Lower lobe of right lung (tissue), 2 donors: ENCODE measurements around the gene NKX2-3. TPM values are rescaled to one million over a fixed set of nuclear protein-coding genes. Genes with fewer than 3 reads are reported as not detected.

ENCODE experiments used
- ATAC-seq, 2 donors: fragments of 200-7000 bp; cut with Tn5 transposase; one replicate each; pipeline ENCODE4 v1.9.1; 2020 to 2022; ENCODE audit warnings: mild to moderate bottlenecking in 2 of 2, moderate library complexity in 2 of 2
- DNase-seq: peaks from one replicate; pipeline ENCODE4 v3.0.0-alpha.2; 2020
- H3K27ac ChIP-seq: fragments of 200-600 bp; one replicate; pipeline ENCODE4 v1.8.0; 2022
- H3K27me3 ChIP-seq: fragments of 200-600 bp; one replicate; pipeline ENCODE4 v1.8.0; 2022; ENCODE audit warnings: low read depth
- H3K36me3 ChIP-seq: fragments of 200-600 bp; one replicate; pipeline ENCODE4 v1.8.0; 2022; ENCODE audit warnings: mild to moderate bottlenecking
- H3K4me1 ChIP-seq: fragments of 200-600 bp; one replicate; pipeline ENCODE4 v1.8.0; 2022
- H3K4me3 ChIP-seq: fragments of 200-600 bp; one replicate; pipeline ENCODE4 v1.8.0; 2022; ENCODE audit warnings: mild to moderate bottlenecking
- H3K9me3 ChIP-seq: fragments of 200-600 bp; one replicate; pipeline ENCODE4 v1.8.0; 2022
- intact Hi-C: fragments of 100-400 bp; cut with DNase I; formaldehyde crosslinking; loops from one replicate; pipeline ENCODE4 v1.11.0; 2022
- total RNA-seq: library from RNA; stranded (reverse); fragmentation: NEBNext Ultra II Directional; extraction: Animal tissue kit (Norgen Biotek cat#: 25700); gene quantifications from one replicate; pipeline ENCODE4 v1.2.1, GENCODE V29; 2021
- TF ChIP-seq, protein P1 (sequence below): fragments of 200-600 bp; IDR thresholded peaks from one replicate; pipeline ENCODE4 v1.8.0; 2022; ENCODE audit warnings: antibody characterized with exemption, mild to moderate bottlenecking
- donor health status: DM: no; HTN: yes; CAD: no; lungs with severe emphysema.

The NKX2-3 gene
- total RNA-seq, 1 donor from 2014 or later, result not detected

DNA sequence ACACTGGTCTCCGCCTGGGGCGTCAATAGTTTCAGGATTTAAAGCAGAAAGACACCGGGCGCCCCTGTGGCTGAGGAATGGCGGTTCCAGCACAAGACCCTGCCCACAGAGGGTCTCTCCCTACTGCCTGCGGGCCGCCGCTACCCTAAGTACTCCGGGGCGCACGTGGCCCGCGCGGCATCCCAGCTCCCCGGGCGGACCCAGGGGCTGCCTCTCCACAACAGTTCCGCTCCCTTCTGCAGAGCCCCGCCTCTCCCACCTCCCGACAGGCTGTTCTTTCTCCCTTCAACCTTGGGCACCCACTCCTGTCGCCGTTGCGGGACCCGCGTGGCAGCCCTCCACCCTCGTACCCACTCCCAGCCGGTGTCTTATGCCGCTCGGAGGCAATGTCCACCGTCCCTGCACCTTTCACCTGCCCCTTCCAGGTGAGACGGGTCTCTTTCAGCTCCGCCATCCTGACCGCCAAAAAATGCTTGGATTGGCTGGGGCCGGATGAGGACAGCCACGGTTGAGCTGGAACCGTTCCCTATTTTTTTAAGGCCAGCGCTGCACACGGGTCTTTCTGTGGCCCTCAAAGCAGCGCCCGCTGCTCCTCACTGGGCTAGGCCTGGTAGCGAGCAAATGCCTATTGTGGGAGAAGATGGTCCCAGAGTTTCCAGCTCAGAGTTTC, 1.6 kb upstream of the NKX2-3 start:
- Histone ChIP-seq H3K4me3 (no peak overlapping the region), H3K27me3 (peaks cover 99% of the 10 kb centered on the region), H3K36me3 (no peaks in the 10 kb centered on the region), H3K4me1 (peaks cover 34% of the 10 kb centered on the region), H3K9me3 (no peaks in the 10 kb centered on the region), H3K27ac (no peak overlapping the region)
- no peak for DNase-seq
- TF ChIP-seq, protein P1, sequence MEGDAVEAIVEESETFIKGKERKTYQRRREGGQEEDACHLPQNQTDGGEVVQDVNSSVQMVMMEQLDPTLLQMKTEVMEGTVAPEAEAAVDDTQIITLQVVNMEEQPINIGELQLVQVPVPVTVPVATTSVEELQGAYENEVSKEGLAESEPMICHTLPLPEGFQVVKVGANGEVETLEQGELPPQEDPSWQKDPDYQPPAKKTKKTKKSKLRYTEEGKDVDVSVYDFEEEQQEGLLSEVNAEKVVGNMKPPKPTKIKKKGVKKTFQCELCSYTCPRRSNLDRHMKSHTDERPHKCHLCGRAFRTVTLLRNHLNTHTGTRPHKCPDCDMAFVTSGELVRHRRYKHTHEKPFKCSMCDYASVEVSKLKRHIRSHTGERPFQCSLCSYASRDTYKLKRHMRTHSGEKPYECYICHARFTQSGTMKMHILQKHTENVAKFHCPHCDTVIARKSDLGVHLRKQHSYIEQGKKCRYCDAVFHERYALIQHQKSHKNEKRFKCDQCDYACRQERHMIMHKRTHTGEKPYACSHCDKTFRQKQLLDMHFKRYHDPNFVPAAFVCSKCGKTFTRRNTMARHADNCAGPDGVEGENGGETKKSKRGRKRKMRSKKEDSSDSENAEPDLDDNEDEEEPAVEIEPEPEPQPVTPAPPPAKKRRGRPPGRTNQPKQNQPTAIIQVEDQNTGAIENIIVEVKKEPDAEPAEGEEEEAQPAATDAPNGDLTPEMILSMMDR, result no peak
- no peak for ATAC-seq
- intact Hi-C loops, result no loop called here

DNA sequence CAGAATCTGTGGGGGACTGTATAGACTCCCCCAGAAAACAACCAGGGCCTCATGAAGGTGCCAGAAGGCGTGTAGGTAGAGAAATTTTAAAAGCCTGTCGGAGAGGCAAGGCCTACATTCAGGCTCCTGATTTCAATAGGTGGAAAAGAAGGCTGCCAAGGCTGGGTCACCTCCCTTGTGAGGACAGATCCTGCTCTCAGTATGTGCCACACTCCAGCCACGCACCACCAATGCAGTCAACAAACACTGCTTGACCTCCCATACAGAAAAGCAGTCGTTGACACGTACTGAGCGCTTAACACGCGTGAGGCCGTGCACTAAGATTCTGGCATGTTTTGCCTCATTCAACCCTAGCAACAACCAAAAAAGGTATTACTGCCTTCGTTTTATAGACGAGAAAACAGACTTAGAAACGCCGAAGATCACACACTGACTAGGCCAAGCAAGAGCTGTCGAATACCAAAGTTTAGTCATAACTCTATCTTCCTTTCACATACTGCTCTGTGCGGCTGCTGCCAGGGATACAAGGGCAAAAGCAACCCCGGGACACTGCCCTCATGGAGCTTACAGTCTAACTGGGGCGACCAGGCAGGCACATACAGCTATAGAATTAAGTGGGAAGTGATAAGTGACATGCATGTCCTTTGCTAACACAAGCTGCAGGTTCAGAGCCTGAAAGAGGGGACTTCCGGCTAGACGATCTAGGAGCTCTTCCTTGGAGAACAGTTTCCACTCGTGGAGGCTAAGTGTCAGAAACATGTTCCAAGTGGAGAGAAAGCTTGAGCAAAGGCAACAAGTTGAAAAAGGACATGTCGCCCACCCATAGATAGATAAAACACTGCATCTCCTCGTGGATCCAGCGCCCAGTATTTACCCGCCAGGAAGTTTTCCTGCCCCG, 797 bp upstream of the NKX2-3 start:
- TF ChIP-seq, protein P1, result no peak
- no peak overlapping the region for H3K4me3 ChIP-seq
- no peak overlapping the region for H3K27ac ChIP-seq
- no peaks in the 10 kb centered on the region for H3K36me3 ChIP-seq
- no peaks in the 10 kb centered on the region for H3K9me3 ChIP-seq
- H3K4me1 ChIP-seq, result peaks cover 40% of the 10 kb centered on the region
- ATAC-seq (no peak), DNase-seq (no peak)
- peaks cover 99% of the 10 kb centered on the region for H3K27me3 ChIP-seq
- intact Hi-C loops, result no loop called here

DNA sequence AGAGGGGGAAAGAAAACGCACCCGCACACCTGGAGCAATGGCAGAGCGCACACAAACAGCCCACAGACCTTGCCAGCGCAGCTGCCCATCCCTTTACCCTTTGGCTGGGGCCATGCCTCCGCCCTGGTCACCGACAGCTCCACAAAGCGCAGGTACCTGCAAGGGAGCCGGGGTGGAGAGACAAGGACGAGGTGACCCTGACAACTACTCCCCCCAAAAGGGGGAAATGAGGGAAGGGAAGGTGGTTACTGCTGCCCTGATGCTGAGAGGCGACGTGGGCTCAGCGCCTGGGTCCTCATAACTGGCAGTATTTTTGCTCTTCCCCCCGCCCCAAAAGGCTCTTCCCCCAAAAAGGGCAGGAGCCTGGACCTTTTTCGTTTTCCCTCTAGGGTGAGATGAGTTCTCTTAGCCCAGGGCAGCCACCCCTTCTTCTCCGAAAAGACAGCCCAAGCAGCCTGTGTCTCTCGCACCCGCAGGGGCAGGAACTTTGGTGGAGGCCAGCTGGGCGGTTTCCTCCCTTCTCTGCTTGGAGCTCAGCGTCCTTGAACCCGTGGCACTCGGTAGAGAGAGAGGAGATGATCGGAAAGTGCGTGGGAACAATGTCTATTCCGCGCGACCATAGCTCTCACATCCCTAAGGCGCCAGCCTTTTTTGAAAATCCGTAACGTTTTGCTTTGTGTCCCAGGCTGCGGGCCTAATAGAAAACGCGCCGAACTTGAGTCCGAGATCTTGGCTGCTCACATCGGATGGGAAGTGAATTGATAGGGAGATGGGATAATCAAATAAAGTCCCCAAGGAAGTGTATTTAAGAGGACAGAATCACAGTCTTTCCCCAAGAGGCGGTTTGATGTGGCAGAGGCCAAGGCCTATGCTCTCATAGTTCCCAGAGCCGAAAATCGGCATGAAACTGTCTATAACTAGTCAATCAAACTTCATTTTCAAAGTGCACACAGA, 1.0 kb downstream of the NKX2-3 start:
- TF ChIP-seq, protein P1, result no peak
- no peak for DNase-seq
- H3K27me3 ChIP-seq, result peaks cover 99% of the 10 kb centered on the region
- H3K4me3 ChIP-seq, result no peak overlapping the region
- H3K36me3 ChIP-seq, result no peaks in the 10 kb centered on the region
- peaks cover 42% of the 10 kb centered on the region for H3K4me1 ChIP-seq
- H3K9me3 ChIP-seq, result no peaks in the 10 kb centered on the region
- no peak overlapping the region for H3K27ac ChIP-seq
- intact Hi-C loops, result no loop called here
- no peak for ATAC-seq

DNA sequence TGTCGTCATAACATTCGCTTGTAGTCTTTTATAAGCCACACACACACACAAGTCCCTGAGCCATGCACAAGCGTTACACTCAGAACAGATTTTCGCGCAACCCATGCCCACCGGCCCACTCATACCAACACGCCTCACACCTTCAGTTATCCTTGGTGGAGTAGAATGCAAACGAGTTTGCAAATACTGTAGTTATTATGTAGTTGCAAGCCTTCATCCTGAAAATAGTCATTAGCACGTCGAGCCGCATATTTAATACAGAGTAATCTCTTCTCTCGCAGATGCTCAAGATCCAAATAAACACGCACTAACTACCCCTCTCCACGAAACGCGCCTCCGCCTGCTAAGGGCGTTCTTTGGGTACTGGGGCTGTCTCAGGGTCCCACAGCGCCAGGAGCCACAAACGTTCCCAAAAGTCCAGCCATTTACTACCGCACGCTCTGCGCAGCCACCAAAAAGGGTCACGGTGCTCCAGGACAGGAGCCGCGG, 1.8 kb downstream of the NKX2-3 start:
- intact Hi-C loops, result no loop called here
- peak overlapping the region; percentile 36 for H3K4me3 ChIP-seq
- H3K36me3 ChIP-seq, result no peaks in the 10 kb centered on the region
- H3K9me3 ChIP-seq, result no peaks in the 10 kb centered on the region
- peaks cover 42% of the 10 kb centered on the region for H3K4me1 ChIP-seq
- no peak for DNase-seq
- TF ChIP-seq, protein P1, result no peak
- peaks cover 99% of the 10 kb centered on the region for H3K27me3 ChIP-seq
- no peak for ATAC-seq
- H3K27ac ChIP-seq, result no peak overlapping the region
